H9 (cell line): Measurements from ENCODE around the gene SYAP1. TPM values are rescaled to one million over a fixed set of nuclear protein-coding genes. Genes with fewer than 3 reads are reported as not detected.
A peak's percentile ranks its signal among the peaks of the same experiment; 100 is the strongest.

Source experiments
- DNase-seq: peaks from one replicate; pipeline ENCODE4 v3.0.0-alpha.2; 2017
- H2AFZ ChIP-seq: one replicate; pipeline ENCODE4 v1.6.1; 2013; ENCODE audit warnings: mild to moderate bottlenecking, low read length, control low read depth, moderate library complexity
- H2AK5ac ChIP-seq: 2 replicates; pipeline ENCODE4 v1.6.1; 2013; ENCODE audit warnings: low read length, control low read depth, mixed read lengths; ENCODE audit not compliant: insufficient read length
- H2BK120ac ChIP-seq: one replicate; pipeline ENCODE4 v1.6.1; 2013; ENCODE audit warnings: low read depth, mild to moderate bottlenecking, low read length, control low read depth, inconsistent platforms; ENCODE audit not compliant: poor library complexity, severe bottlenecking
- H2BK12ac ChIP-seq: 2 replicates; pipeline ENCODE4 v1.6.1; 2013; ENCODE audit warnings: low read length, control low read depth, mixed read lengths, low read depth; ENCODE audit not compliant: insufficient read length
- H2BK15ac ChIP-seq: 2 replicates; pipeline ENCODE4 v1.6.1; 2013; ENCODE audit warnings: low read depth, low read length, control low read depth
- H2BK20ac ChIP-seq: one replicate; pipeline ENCODE4 v1.6.1; 2013; ENCODE audit warnings: low read depth, mild to moderate bottlenecking, low read length, control low read depth, inconsistent platforms; ENCODE audit not compliant: poor library complexity, severe bottlenecking
- H2BK5ac ChIP-seq: 2 replicates; pipeline ENCODE4 v1.6.1; 2013; ENCODE audit warnings: low read length, control low read depth, mixed read lengths; ENCODE audit not compliant: insufficient read length
- H3K14ac ChIP-seq: 2 replicates; pipeline ENCODE4 v1.6.1; 2013; ENCODE audit warnings: low read length, control low read depth; ENCODE audit not compliant: insufficient read depth
- H3K18ac ChIP-seq: 2 replicates; pipeline ENCODE4 v1.6.1; 2013; ENCODE audit warnings: low read depth, mild to moderate bottlenecking, mixed read lengths, low read length, control low read depth; ENCODE audit not compliant: insufficient read length
- H3K23ac ChIP-seq: 2 replicates; pipeline ENCODE4 v1.6.1; 2013; ENCODE audit warnings: low read length, control low read depth, mixed read lengths, low read depth; ENCODE audit not compliant: insufficient read length
- H3K23me2 ChIP-seq: 2 replicates; pipeline ENCODE4 v1.6.1; 2013; ENCODE audit warnings: low read depth, mild to moderate bottlenecking, mixed read lengths, low read length, control low read depth; ENCODE audit not compliant: insufficient read length, poor library complexity, severe bottlenecking
- H3K27ac ChIP-seq: 2 replicates; pipeline ENCODE4 v1.5.1; 2013; ENCODE audit warnings: low read length, control low read depth, mixed read lengths, low read depth; ENCODE audit not compliant: insufficient read length
- H3K27me3 ChIP-seq: 2 replicates; pipeline ENCODE4 v1.6.1; 2013; ENCODE audit warnings: low read length, control low read depth, inconsistent platforms; ENCODE audit not compliant: insufficient read depth
- H3K4ac ChIP-seq: 2 replicates; pipeline ENCODE4 v1.6.1; 2013; ENCODE audit warnings: low read depth, mild to moderate bottlenecking, control low read depth, inconsistent platforms, low read length, moderate library complexity
- H3K4me1 ChIP-seq: 2 replicates; pipeline ENCODE4 v1.6.1; 2013; ENCODE audit warnings: low read length, control low read depth, inconsistent platforms; ENCODE audit not compliant: insufficient read depth
- H3K4me2 ChIP-seq: 2 replicates; pipeline ENCODE4 v1.6.1; 2013; ENCODE audit warnings: low read length, control low read depth, mixed read lengths; ENCODE audit not compliant: insufficient read length, insufficient read depth
- H3K56ac ChIP-seq: 2 replicates; pipeline ENCODE4 v1.6.1; 2013; ENCODE audit warnings: low read depth, mild to moderate bottlenecking, mixed read lengths, low read length, control low read depth; ENCODE audit not compliant: insufficient read length
- H3K79me1 ChIP-seq: 2 replicates; pipeline ENCODE4 v1.6.1; 2013; ENCODE audit warnings: low read depth, mild to moderate bottlenecking, moderate library complexity, low read length, control low read depth, inconsistent platforms; ENCODE audit not compliant: insufficient read depth, poor library complexity, severe bottlenecking
- H3K79me2 ChIP-seq: 2 replicates; pipeline ENCODE4 v1.6.1; 2013; ENCODE audit warnings: low read length, control low read depth, inconsistent platforms; ENCODE audit not compliant: insufficient read depth
- H3K9ac ChIP-seq: 2 replicates; pipeline ENCODE4 v1.6.1; 2013; ENCODE audit warnings: low read length, control low read depth, mixed read lengths; ENCODE audit not compliant: insufficient read length; ENCODE audit errors: extremely low read depth
- H3K9me3 ChIP-seq: one replicate; pipeline ENCODE4 v1.6.1; 2013; ENCODE audit warnings: low read depth, low read length, inconsistent platforms; ENCODE audit not compliant: control insufficient read depth
- H3T11ph ChIP-seq: one replicate; pipeline ENCODE4 v1.6.1; 2013; ENCODE audit warnings: mild to moderate bottlenecking, low read length, control low read depth, inconsistent platforms
- H4K20me1 ChIP-seq: one replicate; pipeline ENCODE4 v1.6.1; 2013; ENCODE audit not compliant: control insufficient read depth, insufficient read length, insufficient read depth
- H4K5ac ChIP-seq: 2 replicates; pipeline ENCODE4 v1.6.1; 2013; ENCODE audit warnings: low read depth, mild to moderate bottlenecking, mixed read lengths, low read length, control low read depth; ENCODE audit not compliant: insufficient read length
- H4K8ac ChIP-seq: replicated peaks from 2 replicates; pipeline ENCODE4 v1.6.1; 2013; ENCODE audit warnings: low read length, control low read depth, mixed read lengths, low read depth; ENCODE audit not compliant: insufficient read length
- H4K91ac ChIP-seq: 2 replicates; pipeline ENCODE4 v1.6.1; 2013; ENCODE audit warnings: low read depth, mild to moderate bottlenecking, moderate library complexity, mixed read lengths, low read length, control low read depth; ENCODE audit not compliant: insufficient read length
- H3K27ac Mint-ChIP-seq, 3 experiments: 2 replicates in 2 of 3; 3 replicates in 1 of 3; pipeline ENCODE4 v1.8.0; 2020 to 2021; ENCODE audit warnings: mixed read lengths in 3 of 3, mild to moderate bottlenecking in 1 of 3, moderate library complexity in 1 of 3
- H3K27me3 Mint-ChIP-seq: 2 replicates; pipeline ENCODE4 v1.8.0; 2021; ENCODE audit warnings: low read depth, mild to moderate bottlenecking, moderate library complexity, mixed read lengths
- H3K36me3 Mint-ChIP-seq, 3 experiments: 2 replicates in 2 of 3; 3 replicates in 1 of 3; pipeline ENCODE4 v1.8.0; 2020 to 2021; ENCODE audit warnings: low read depth in 3 of 3, mixed read lengths in 3 of 3; ENCODE audit not compliant: insufficient read depth in 1 of 3
- H3K4me1 Mint-ChIP-seq, 2 experiments: 2 replicates each; pipeline ENCODE4 v1.8.0; 2020; ENCODE audit warnings: mixed read lengths in 2 of 2
- H3K4me3 Mint-ChIP-seq, 2 experiments: 2 replicates in 1 of 2; 3 replicates in 1 of 2; pipeline ENCODE4 v1.8.0; 2020 to 2021; ENCODE audit warnings: mild to moderate bottlenecking in 2 of 2, mixed read lengths in 2 of 2, moderate library complexity in 1 of 2
- H3K9me3 Mint-ChIP-seq, 2 experiments: 2 replicates in 1 of 2; 3 replicates in 1 of 2; pipeline ENCODE4 v1.8.0; 2020; ENCODE audit warnings: mild to moderate bottlenecking in 2 of 2, mixed read lengths in 2 of 2, moderate library complexity in 1 of 2
- CTCF ChIP-seq: fragments of 200-600 bp; sonication (generic); conservative IDR thresholded peaks from 3 replicates; pipeline ENCODE4 v1.8.0; 2021; ENCODE audit warnings: antibody characterized with exemption, mild to moderate bottlenecking
- WGBS: extraction: QIAGEN DNeasy Blood & Tissue Kit; methylation state at CpG from one replicate; pipeline ENCODE4 v1.1.7; 2013; ENCODE audit warnings: missing lambda C conversion rate, low lambda C conversion rate, mixed read lengths; ENCODE audit not compliant: insufficient read length; ENCODE audit errors: extremely low coverage; 5-methylcytosine and 5-hydroxymethylcytosine counted together
- total RNA-seq: library from RNA; stranded (reverse); gene quantifications from 2 replicates; pipeline ENCODE4 v1.2.1, GENCODE V29; 2021

The SYAP1 gene
- total RNA-seq, 1 experiment from 2014 or later, result 42.7 TPM

GRCh38 chrX:16748425-16748824, 29.0 kb downstream of the SYAP1 start:
- no peak overlapping the region for H2BK12ac ChIP-seq
- no peak overlapping the region for H3K56ac ChIP-seq
- H3K18ac ChIP-seq, result no peak overlapping the region
- no peaks in the 10 kb centered on the region for H3K23me2 ChIP-seq
- no peaks in the 10 kb centered on the region for H3K9me3 ChIP-seq
- H3K27ac ChIP-seq, result no peak overlapping the region
- H3K4me2 ChIP-seq, result no peak overlapping the region
- H3K23ac ChIP-seq, result no peak overlapping the region
- H3K27me3 ChIP-seq, result no peaks in the 10 kb centered on the region
- H3T11ph ChIP-seq, result no peak overlapping the region
- H3K79me2 ChIP-seq, result no peaks in the 10 kb centered on the region
- DNase-seq, result no peak
- H3K4me3 Mint-ChIP-seq, result no peak overlapping the region
- no peak overlapping the region for H3K4ac ChIP-seq
- WGBS, result no CpG with 5 or more reads among the region's 5 CpGs
- no peak for TF ChIP-seq CTCF
- peak overlapping the region in 1 of 3 experiments; percentile 55; a peak in 1 of 7 replicates for H3K27ac Mint-ChIP-seq
- H3K79me1 ChIP-seq, result no peaks in the 10 kb centered on the region
- no peaks in the 10 kb centered on the region for H3K4me1 ChIP-seq
- no peaks in the 10 kb centered on the region for H3K9me3 Mint-ChIP-seq
- no peak overlapping the region for H2AFZ ChIP-seq
- H4K20me1 ChIP-seq, result no peaks in the 10 kb centered on the region
- no peak overlapping the region for H4K91ac ChIP-seq
- H2AK5ac ChIP-seq, result no peak overlapping the region
- no peak overlapping the region for H2BK20ac ChIP-seq
- peaks cover 53 to 85% (median 79%) of the 10 kb centered on the region in 3 experiments; a peak in 6 of 7 replicates for H3K36me3 Mint-ChIP-seq
- H2BK120ac ChIP-seq, result no peak overlapping the region
- H2BK5ac ChIP-seq, result no peak overlapping the region
- no peak overlapping the region for H3K14ac ChIP-seq
- no peaks in the 10 kb centered on the region for H3K27me3 Mint-ChIP-seq
- H3K4me1 Mint-ChIP-seq, result peaks cover 1 to 2% of the 10 kb centered on the region in 2 experiments
- no peak overlapping the region for H3K9ac ChIP-seq
- no peak overlapping the region for H4K8ac ChIP-seq
- no peak overlapping the region for H4K5ac ChIP-seq
- no peak overlapping the region for H2BK15ac ChIP-seq
